Measurements from ENCODE around the gene AMMECR1.

The AMMECR1 gene

GRCh38 chrX:110210417-110211139 is 107.3 kb downstream of the AMMECR1 start:
- DNase-seq: no peak

- DNase-seq: no peak
These were observed 109.8 kb downstream of the AMMECR1 start for GRCh38 chrX:110208092-110208491.

GRCh38 chrX:110204986-110205385 is 112.9 kb downstream of the AMMECR1 start:
- DNase-seq: peak in 1 of 4 experiments; percentile 1

- no peak for DNase-seq
These were observed 116.1 kb downstream of the AMMECR1 start for GRCh38 chrX:110201799-110202198.

GRCh38 chrX:110194977-110195376 is 122.9 kb downstream of the AMMECR1 start:
- no peak for DNase-seq

- no peak for DNase-seq
These were observed 125.4 kb downstream of the AMMECR1 start for GRCh38 chrX:110192516-110192915.

- DNase-seq: peak in 2 of 4 experiments; percentile 9 to 23
These were observed 129.0 kb downstream of the AMMECR1 start for GRCh38 chrX:110188701-110189558.

- no peak for DNase-seq
These were observed 134.6 kb downstream of the AMMECR1 start for GRCh38 chrX:110183314-110183713.

- no peak for DNase-seq
These were observed 135.0 kb downstream of the AMMECR1 start for GRCh38 chrX:110182865-110183264.

GRCh38 chrX:110182362-110182761 is 135.5 kb downstream of the AMMECR1 start:
- no peak for DNase-seq

GRCh38 chrX:110181459-110182137 is 136.3 kb downstream of the AMMECR1 start:
- no peak for DNase-seq

- DNase-seq: no peak
These were observed 137.0 kb downstream of the AMMECR1 start for GRCh38 chrX:110180928-110181310.

GRCh38 chrX:110180176-110180927 is 137.5 kb downstream of the AMMECR1 start:
- no peak for DNase-seq

GRCh38 chrX:110178179-110178865 is 139.6 kb downstream of the AMMECR1 start:
- no peak for DNase-seq

- DNase-seq: no peak
These were observed 142.2 kb downstream of the AMMECR1 start for GRCh38 chrX:110175696-110176095.

GRCh38 chrX:110175146-110175545 is 142.7 kb downstream of the AMMECR1 start:
- DNase-seq: peak; percentile 48 to 77 (median 76)

- no peak for DNase-seq
These were observed 144.4 kb downstream of the AMMECR1 start for GRCh38 chrX:110173192-110174175.

- no peak for DNase-seq
These were observed 145.7 kb downstream of the AMMECR1 start for GRCh38 chrX:110172215-110172614.

- DNase-seq: no peak
These were observed 146.4 kb downstream of the AMMECR1 start for GRCh38 chrX:110171442-110171841.

- no peak for DNase-seq
These were observed 147.9 kb downstream of the AMMECR1 start for GRCh38 chrX:110170029-110170428.

GRCh38 chrX:110168585-110168984 is 149.3 kb downstream of the AMMECR1 start:
- DNase-seq: peak in 3 of 4 experiments; percentile 17 to 44 (median 21)
